AG04450 (cell line): ENCODE results near the gene ITGAE. TPM values are rescaled to one million over a fixed set of nuclear protein-coding genes. Genes with fewer than 3 reads are reported as not detected.

ENCODE experiments used
- CTCF ChIA-PET: fragments of 300-600, 350-600 bp; formaldehyde crosslinking; extraction: SDS; loops from one replicate; lab custom pipeline; 2022; ENCODE audit warnings: antibody characterized with exemption, inconsistent platforms; lab: Charles Lee
- POLR2A ChIA-PET: fragments of 350-600 bp; formaldehyde crosslinking; extraction: SDS; loops from one replicate; lab custom pipeline; 2021; ENCODE audit warnings: antibody characterized with exemption, inconsistent platforms; lab: Yijun Ruan, JAX
- DNase-seq: peaks from one replicate; pipeline ENCODE4 v3.0.0-alpha.2; 2011; ENCODE audit warnings: low read depth, low spot score
- H3K27ac ChIP-seq: one replicate; pipeline ENCODE4 v1.5.1; 2012; ENCODE audit warnings: low read depth, low read length, control low read depth
- H3K27me3 ChIP-seq: one replicate; pipeline ENCODE4 v1.6.0; 2012; ENCODE audit warnings: low read length; ENCODE audit not compliant: control insufficient read depth, insufficient read depth
- H3K4me3 ChIP-seq: 2 replicates; pipeline ENCODE4 v1.5.1; 2011; ENCODE audit warnings: mild to moderate bottlenecking, low read depth, low read length, control low read depth
- H3K9me3 ChIP-seq: 2 replicates; pipeline ENCODE4 v1.5.1; 2012; ENCODE audit warnings: low read length; ENCODE audit not compliant: control insufficient read depth, insufficient read depth
- CTCF ChIP-seq: IDR thresholded peaks from 2 replicates; pipeline ENCODE4 v1.5.1; 2011; ENCODE audit warnings: low read depth, low read length, control low read depth, inconsistent platforms
- polyA plus RNA-seq: library from polyadenylated mRNA; depleted of rRNA; stranded (reverse); fragments of >200 nt; gene quantifications from 2 replicates; pipeline ENCODE4 v1.2.3, GENCODE V29; 2011

Gene ITGAE
- polyA plus RNA-seq, 1 experiment, result 98.1 TPM

GRCh38 chr17:3750296-3750695 is 50.7 kb downstream of the ITGAE start:
- H3K27me3 ChIP-seq, result peaks cover 14% of the 10 kb centered on the region
- no peak overlapping the region for H3K27ac ChIP-seq
- DNase-seq, result no peak
- ChIA-PET CTCF (interaction anchor here (1.0 to 1.1 kb wide), 2 partner anchors 16 to 163 kb away, joined by 3 read pairs; no protein-coding TSS in a partner anchor), POLR2A (no interaction called here)
- TF ChIP-seq CTCF, result no peak
- no peaks in the 10 kb centered on the region; the same call in 1 of the 2 replicates for H3K9me3 ChIP-seq
- H3K4me3 ChIP-seq, result no peak overlapping the region

GRCh38 chr17:3748576-3748975 is 52.4 kb downstream of the ITGAE start:
- no peak for TF ChIP-seq CTCF
- ChIA-PET POLR2A (no interaction called here), CTCF (interaction anchor here (1.4 kb wide), 1 partner anchor 10 kb away, joined by 5 read pairs; no protein-coding TSS in a partner anchor)
- peaks cover 14% of the 10 kb centered on the region for H3K27me3 ChIP-seq
- no peak overlapping the region for H3K4me3 ChIP-seq
- H3K9me3 ChIP-seq, result no peaks in the 10 kb centered on the region; the same call in 1 of the 2 replicates
- no peak for DNase-seq
- H3K27ac ChIP-seq, result no peak overlapping the region

GRCh38 chr17:3747805-3748204 is 53.2 kb downstream of the ITGAE start:
- ChIA-PET POLR2A (no interaction called here), CTCF (no interaction called here)
- no peak for DNase-seq
- no peak for TF ChIP-seq CTCF
- H3K27me3 ChIP-seq, result peaks cover 14% of the 10 kb centered on the region
- H3K4me3 ChIP-seq, result no peak overlapping the region
- H3K27ac ChIP-seq, result no peak overlapping the region
- no peaks in the 10 kb centered on the region; the same call in 1 of the 2 replicates for H3K9me3 ChIP-seq

GRCh38 chr17:3745071-3745470 is 55.9 kb downstream of the ITGAE start:
- no peak for TF ChIP-seq CTCF
- no peak overlapping the region for H3K4me3 ChIP-seq
- no peaks in the 10 kb centered on the region for H3K9me3 ChIP-seq
- no peak for DNase-seq
- peaks cover 7% of the 10 kb centered on the region for H3K27me3 ChIP-seq
- H3K27ac ChIP-seq, result no peak overlapping the region
- POLR2A ChIA-PET, result no interaction called here
- CTCF ChIA-PET, result no interaction called here

- Histone ChIP-seq H3K4me3 (no peak overlapping the region), H3K27me3 (peaks cover 4% of the 10 kb centered on the region), H3K9me3 (no peaks in the 10 kb centered on the region), H3K27ac (no peak overlapping the region)
- DNase-seq, result no peak
- TF ChIP-seq CTCF, result no peak
- ChIA-PET CTCF (no interaction called here), POLR2A (interaction anchor here (0.6 kb wide), 1 partner anchor 84 kb away, joined by 5 read pairs; no protein-coding TSS in a partner anchor)
Measured at GRCh38 chr17:3744014-3744413, 57.0 kb downstream of the ITGAE start.
